NCI-H1694 (cell line): ENCODE measurements around the gene CNTNAP3.
"Not testable (repeated sequence)": the region's sequence is repeated elsewhere in the genome, so short reads cannot be mapped to it uniquely, and the experiment has no call there.

Experiments
- DNase-seq: peaks from one replicate; lab custom pipeline; 2025; lab: John Stamatoyannopoulos, UW

The CNTNAP3 gene

GRCh38 chr9:39287980-39288379 lies at the start of gene CNTNAP3:
Gene CNTNAP3, minus strand, starts transcription at chr9:39288167. Its CDS starts 103 bp downstream, at chr9:39288064.
- DNase-seq = not testable (repeated sequence)

DNA sequence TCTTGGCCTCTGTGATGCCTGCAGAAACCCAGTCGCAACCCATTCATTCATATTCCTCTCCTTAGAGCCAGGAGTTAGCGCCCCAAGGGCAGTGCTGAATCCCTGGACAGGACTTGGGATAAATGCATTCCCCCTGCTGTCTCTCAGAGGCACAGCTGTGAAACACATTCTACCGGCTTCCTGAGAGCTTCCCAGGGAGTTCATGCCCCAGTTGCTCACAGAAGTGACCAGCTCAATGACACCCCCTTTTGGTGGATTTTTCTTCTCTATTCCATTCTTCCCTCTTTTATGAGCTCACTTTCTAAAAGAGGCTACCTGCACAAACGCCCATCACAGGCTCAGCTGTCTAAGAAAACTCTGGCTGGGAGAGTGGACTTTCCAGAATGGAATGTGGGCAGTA lies 8.0 kb downstream of the CNTNAP3 start:
- not testable (repeated sequence) for DNase-seq

- not testable (repeated sequence) for DNase-seq
These were observed 45.5 kb downstream of the CNTNAP3 start for GRCh38 chr9:39242513-39242912.

DNA sequence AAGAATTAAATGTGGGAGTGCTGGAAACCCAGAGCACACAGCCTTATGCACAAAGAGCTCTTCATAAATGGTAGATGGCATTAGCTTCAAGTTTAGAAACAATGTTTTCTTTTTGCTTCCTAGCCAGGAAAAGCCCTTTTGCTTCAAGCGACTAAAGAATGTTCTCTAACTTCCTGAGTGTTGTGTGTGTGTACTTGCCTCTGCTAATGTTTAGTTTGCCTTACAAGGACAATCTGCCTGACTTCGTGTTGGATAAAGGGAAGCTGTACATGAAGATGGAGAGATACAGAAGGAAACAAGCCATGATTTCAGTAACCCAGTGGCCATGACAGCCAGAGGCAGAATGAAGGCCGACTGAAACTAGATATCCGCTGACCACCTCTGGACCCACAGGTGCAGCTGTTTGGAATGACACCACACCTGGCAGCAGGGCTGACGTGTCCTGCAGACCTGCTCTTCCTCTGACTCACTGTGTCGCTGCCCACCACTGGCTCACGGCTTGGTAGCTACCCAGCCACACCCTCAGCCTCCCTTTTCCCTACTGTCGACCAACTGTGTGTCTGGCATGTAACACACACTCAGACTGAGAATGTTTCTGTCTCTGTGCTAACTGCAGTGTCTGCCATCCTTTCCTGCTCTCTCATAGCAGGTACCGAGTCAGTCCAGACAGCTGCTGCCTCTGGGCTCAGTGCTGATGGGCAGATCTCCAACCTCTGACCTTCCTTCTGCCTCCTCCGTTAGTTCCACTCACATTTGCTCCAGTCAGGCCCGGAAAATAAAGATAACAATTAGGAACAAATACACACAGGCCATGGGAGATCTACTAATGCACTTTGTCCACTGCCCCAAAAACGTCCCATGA lies 55.6 kb downstream of the CNTNAP3 start:
- not testable (repeated sequence) for DNase-seq

- not testable (repeated sequence) for DNase-seq
These were observed 72.0 kb downstream of the CNTNAP3 start for GRCh38 chr9:39215976-39216375.

DNA sequence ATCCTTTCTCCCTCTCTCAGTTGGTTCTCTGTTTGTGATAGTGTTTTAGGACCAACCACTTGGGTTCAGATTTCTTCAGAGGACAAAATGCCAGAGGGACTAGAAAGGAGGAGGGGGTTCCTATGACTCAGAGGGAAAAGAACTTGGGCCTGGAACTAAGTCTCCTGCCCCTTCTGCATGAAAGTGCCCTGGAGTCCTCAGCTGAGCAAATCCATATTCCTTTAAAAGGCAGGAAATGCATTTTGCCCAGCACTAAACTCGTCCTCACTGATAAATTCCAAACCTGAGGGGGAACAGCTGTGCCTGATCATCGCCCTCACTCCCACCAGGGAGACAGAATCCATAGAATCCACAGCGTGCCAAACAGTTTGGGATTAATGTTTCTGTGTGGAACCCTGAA lies 78.2 kb downstream of the CNTNAP3 start:
- DNase-seq = not testable (repeated sequence)

GRCh38 chr9:39206643-39207042 lies 81.3 kb downstream of the CNTNAP3 start:
- not testable (repeated sequence) for DNase-seq

GRCh38 chr9:39205842-39206241 lies 82.1 kb downstream of the CNTNAP3 start:
- DNase-seq = not testable (repeated sequence)

- not testable (repeated sequence) for DNase-seq
These were observed 87.6 kb downstream of the CNTNAP3 start for GRCh38 chr9:39200412-39200811.

DNA sequence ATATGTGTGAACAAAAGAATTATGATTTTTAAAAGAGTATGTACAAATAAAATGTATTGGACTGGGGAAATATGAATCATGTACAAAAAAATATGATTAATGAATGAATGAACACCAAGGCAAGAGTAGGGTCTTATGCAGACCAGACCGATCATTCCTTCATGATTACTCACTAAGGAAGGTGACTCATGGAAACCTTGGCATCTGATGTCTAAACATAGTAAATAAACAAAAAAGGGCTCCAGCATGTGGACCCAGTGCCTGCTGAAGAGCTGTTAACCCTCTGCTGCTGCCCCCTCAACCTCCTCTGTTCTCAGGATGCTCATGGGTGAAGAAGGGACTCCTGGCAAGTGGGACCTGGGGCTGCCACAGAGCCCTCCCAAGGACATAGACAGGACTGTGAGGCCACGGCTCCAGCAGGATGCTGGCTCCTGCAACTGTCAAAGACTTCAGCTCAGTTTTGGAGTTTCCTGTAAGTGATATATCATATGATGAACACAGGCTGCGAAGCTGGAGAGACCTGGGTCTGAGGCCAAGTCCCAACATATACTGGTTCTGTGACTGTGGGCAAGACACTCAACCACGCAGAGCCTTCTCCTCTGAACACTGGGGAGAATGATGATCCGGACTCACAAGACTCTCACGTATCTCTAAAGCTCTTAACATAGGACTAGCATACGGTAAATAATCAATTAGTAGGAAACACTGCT lies 89.8 kb downstream of the CNTNAP3 start:
- DNase-seq = not testable (repeated sequence)

- DNase-seq = not testable (repeated sequence)
These were observed 116.6 kb downstream of the CNTNAP3 start for GRCh38 chr9:39171370-39171769.

DNA sequence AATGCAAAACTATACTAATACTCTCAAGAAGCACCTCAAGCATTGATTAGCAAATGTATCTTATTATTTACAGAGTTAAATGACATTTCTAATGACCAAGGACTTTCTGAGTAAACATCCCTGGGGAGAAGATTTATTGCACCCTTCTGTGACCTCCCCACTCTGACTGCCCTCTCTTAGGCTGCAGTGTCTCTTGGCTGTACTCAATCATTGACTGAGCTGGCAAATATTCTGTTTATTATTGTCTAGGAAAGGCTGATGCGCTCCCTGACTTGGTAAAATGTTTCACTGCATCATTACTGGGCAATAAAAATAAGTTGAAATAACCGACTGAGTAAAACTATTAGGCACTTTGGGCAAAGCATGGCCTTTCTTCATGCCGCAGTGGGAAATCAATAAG lies 130.3 kb downstream of the CNTNAP3 start:
- DNase-seq = not testable (repeated sequence)

- not testable (repeated sequence) for DNase-seq
These were observed 155.0 kb downstream of the CNTNAP3 start for GRCh38 chr9:39132826-39133552.

DNA sequence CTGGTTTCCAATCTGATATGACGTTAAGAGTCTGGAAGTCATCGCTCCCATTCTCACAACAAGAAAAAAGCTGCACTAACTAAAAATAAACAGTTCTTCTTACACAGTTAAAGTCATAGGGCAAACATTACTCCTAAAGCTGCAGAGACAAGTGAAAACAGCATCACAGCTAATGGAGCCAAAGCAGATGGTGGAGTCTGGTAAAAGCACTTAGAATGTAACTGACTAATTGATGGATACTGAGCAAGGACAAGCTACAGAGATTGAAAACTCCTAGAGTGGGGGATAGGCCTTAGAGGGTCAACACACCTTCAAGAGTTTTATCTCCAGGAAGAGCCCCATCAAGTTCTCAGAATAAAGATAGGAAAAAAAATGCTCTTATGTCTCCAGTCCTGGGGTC lies 166.6 kb downstream of the CNTNAP3 start:
- not testable (repeated sequence) for DNase-seq

DNA sequence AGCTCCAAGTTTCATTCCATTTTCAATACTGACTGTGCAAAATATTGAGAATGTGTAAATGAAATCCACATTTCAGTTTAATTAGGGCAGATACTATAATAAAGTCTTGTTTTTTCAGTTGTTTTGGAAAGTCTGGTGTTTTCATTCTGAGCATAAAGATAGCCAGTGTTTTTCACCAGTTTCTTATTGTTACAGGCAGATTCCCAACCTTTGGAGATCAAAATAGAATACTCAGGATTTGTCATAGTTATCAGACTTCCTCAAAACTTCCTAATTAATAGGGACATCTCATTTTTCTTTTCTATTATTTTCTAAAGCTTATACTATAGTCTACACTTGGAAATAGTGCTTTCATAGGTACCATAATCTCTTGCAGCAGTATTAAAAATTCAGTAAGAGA lies 176.2 kb downstream of the CNTNAP3 start:
- not testable (repeated sequence) for DNase-seq

- DNase-seq = no peak
These were observed 179.8 kb downstream of the CNTNAP3 start for GRCh38 chr9:39108145-39108544.

DNA sequence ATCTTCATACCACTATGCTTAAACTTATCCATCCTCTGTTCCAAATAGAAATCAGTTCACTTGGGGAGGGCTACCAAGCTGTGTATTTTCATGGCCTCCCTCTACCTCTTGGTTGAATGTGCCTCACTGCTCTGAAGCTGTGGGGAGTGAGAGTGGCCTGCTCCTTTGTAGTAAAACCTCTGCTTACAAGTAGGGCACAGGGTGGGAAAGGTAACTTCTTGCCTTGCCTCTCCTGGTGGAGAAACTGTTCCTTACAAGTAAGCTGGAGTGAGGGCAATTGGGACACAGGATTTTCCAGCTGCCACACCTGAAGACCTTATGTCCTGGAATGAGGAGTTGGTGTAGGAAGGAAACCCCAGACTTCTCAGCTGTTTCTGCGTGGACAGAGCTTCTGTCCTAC lies 190.8 kb downstream of the CNTNAP3 start:
- DNase-seq = not testable (repeated sequence)

DNA sequence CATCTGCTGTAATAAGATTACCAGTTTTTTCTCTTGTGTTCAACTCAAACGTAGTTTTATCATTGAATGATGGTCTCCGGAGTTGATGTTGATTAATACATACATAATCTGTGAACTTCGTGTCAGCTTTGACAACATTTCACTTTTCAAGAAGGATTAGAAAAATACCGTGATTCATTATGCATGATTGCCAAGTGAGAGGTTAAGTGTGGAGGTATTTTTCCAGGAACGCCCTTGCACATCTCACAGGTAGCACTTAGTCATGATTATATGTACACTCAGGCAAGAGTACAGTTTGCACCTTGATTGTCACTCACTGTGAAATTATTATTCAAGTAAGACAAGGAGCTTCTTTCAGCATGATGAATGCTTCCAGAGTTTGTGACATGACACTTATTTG lies 202.7 kb downstream of the CNTNAP3 start:
- DNase-seq = not testable (repeated sequence)

GRCh38 chr9:39082574-39082973 lies 205.4 kb downstream of the CNTNAP3 start:
- DNase-seq = not testable (repeated sequence)

DNA sequence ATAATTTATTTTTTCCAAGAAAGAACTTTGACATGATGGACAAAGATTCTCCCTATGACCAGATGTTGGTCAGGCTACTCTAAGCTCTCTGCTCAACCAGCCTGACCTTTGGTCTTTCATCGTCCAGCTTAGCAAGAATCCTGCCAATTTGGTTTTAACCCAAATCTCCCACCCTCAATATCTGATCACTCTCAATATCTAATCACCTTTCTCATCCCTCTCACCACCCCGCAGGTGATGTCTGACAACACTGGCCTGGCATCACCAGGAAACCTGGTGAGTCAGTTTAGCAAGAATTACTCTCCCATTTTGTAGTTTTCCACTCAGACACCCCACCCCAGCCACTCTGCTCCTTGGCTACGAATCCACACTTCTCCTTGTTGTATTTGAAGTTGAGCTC lies 207.9 kb downstream of the CNTNAP3 start:
- DNase-seq = not testable (repeated sequence)

DNA sequence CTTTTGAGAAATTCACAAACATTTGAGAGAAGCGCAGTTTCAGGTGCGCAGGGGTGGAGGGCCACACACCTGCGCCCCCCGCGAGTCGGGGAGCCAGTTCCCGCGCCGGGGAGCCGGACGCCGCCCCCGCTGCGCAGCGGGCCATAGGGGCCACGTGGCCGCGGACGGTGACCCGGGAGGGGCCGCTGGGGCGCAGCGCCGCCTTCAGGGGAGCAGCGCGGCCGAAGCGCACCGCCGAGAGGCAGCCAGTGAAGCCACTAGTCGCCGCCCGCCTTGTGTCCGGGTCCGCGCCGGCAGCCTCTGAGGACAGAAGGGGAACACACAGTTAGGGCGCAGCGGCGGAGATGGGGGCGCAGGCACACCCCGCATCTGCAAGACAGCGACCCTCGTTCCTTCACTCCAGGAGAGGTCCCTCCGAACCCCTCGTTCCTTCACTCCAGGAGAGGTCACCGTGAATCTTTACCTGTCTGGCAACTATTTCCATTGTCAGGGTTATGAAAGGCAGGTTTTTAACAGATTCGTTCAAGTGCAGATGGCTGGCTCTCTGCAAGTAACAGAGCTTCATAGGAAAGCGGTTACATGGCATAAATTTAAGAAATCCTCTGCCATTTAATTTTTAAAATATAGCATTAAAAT lies 209.2 kb downstream of the CNTNAP3 start:
- DNase-seq = not testable (repeated sequence)

DNA sequence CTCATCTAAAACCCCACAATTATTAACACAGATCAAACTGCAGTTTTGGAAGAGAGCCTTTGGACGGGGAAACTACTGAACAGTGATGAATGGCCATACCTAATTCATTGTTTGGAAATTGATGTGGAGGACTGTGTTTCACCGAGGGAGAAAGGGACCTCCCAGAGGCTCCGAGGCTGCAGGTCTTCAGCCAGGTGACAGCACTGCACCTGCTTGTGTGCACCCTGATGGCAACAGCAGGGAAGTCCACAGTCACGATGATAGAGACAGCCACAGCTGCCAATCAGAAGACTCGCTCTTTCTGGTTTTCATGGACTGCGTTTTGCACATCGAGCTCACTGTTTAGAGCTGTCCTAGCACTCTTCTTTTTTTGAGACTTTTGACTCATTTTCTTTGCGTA lies 214.4 kb downstream of the CNTNAP3 start:
- DNase-seq = not testable (repeated sequence)
